GM10248 (cell line): ENCODE data around the gene ACD.

ENCODE experiments used
- CTCF ChIA-PET: fragments of 300-600 bp; sonication (Branson Sonifier 250); formaldehyde crosslinking; extraction: SDS; loops from one replicate; lab custom pipeline; 2021; ENCODE audit warnings: antibody characterized with exemption; lab: Yijun Ruan, JAX
- POLR2A ChIA-PET: fragments of 350-650 bp; sonication (Branson Sonifier 250); formaldehyde crosslinking; extraction: SDS; loops from one replicate; lab custom pipeline; 2020; ENCODE audit warnings: antibody characterized with exemption; lab: Yijun Ruan, JAX
- DNase-seq: peaks from one replicate; pipeline ENCODE4 v3.0.0; 2012; ENCODE audit errors: extremely low spot score
- CTCF ChIP-seq: IDR thresholded peaks from 2 replicates; pipeline ENCODE4 v1.5.1; 2012; ENCODE audit warnings: mild to moderate bottlenecking, low read depth; ENCODE audit errors: extremely low read depth, missing control alignments, control extremely low read depth

Gene ACD

GRCh38 chr16:67663151-67663876, 3.3 kb upstream of the ACD start:
- no peak for DNase-seq
- peak; percentile 27 for TF ChIP-seq CTCF
- POLR2A ChIA-PET: interaction anchor here (0.5 kb wide), 1 partner anchor 93 kb away, joined by 4 read pairs; no protein-coding TSS in a partner anchor
- CTCF ChIA-PET: interaction anchor here (0.8 to 18.5 kb wide), 11 partner anchors 10 to 182 kb away, joined by 3 to 357 read pairs (median 10); partner anchors contain the start of genes ATP6V0D1, CARMIL2, CTCF and RIPOR1

GRCh38 chr16:67662653-67663010, 2.6 kb upstream of the ACD start:
- POLR2A ChIA-PET: no interaction called here
- no peak for TF ChIP-seq CTCF
- CTCF ChIA-PET: interaction anchor here (0.8 to 18.5 kb wide), 8 partner anchors 11 to 172 kb away, joined by 3 to 357 read pairs (median 32); partner anchors contain the start of genes CARMIL2, CTCF and RIPOR1
- DNase-seq: no peak

GRCh38 chr16:67661886-67662652, 2.0 kb upstream of the ACD start:
- ChIA-PET CTCF (interaction anchor here (0.8 to 18.5 kb wide), 8 partner anchors 8 to 181 kb away, joined by 3 to 357 read pairs (median 34); partner anchors contain the start of genes ATP6V0D1, CARMIL2 and RIPOR1), POLR2A (no interaction called here)
- DNase-seq: no peak
- no peak for TF ChIP-seq CTCF

GRCh38 chr16:67661101-67661761, 1.2 kb upstream of the ACD start:
- ChIA-PET CTCF (interaction anchor here (1.6 to 18.5 kb wide), 6 partner anchors 9 to 180 kb away, joined by 3 to 357 read pairs (median 71); partner anchors contain the start of genes ATP6V0D1, CARMIL2 and RIPOR1), POLR2A (no interaction called here)
- no peak for DNase-seq
- TF ChIP-seq CTCF: no peak

GRCh38 chr16:67660564-67661028, 536 bp upstream of the ACD start, which contains the start of gene PARD6A:
Gene PARD6A (plus strand): TSS chr16:67660960. CDS start chr16:67661039, 79 bp downstream.
- DNase-seq: peak; percentile 100
- ChIA-PET CTCF (interaction anchor here (0.9 to 18.5 kb wide), 9 partner anchors 10 to 180 kb away, joined by 3 to 357 read pairs (median 12); partner anchors contain the start of genes ATP6V0D1, CARMIL2, CTCF and RIPOR1), POLR2A (interaction anchor here (0.6 kb wide), 2 partner anchors 92 to 650 kb away, joined by 3 to 4 read pairs; no protein-coding TSS in a partner anchor)
- no peak for TF ChIP-seq CTCF
